Ovary (tissue), 3 donors: ENCODE measurements around the gene CACNG1.
"Not testable (repeated sequence)": the region's sequence is repeated elsewhere in the genome, so short reads cannot be mapped to it uniquely, and the experiment has no call there.

Source experiments
- POLR2A ChIP-seq: fragments of 450-650 bp; IDR thresholded peaks from one replicate; pipeline ENCODE4 v1.6.1; 2017; ENCODE audit warnings: antibody characterized with exemption, mild to moderate bottlenecking, moderate library complexity
- TF ChIP-seq, protein P1 (sequence below), 3 donors: fragments of 450-650 bp in 2 of 3; fragments of 200-600 bp in 1 of 3; IDR thresholded peaks; one replicate each; pipeline versions ENCODE4 v1.5.1 to v1.8.0; 2016 to 2022; ENCODE audit warnings: antibody characterized with exemption in 3 of 3, mild to moderate bottlenecking in 1 of 3
- donor health status: DM: no; HTN: no; CAD: no.

DNA sequence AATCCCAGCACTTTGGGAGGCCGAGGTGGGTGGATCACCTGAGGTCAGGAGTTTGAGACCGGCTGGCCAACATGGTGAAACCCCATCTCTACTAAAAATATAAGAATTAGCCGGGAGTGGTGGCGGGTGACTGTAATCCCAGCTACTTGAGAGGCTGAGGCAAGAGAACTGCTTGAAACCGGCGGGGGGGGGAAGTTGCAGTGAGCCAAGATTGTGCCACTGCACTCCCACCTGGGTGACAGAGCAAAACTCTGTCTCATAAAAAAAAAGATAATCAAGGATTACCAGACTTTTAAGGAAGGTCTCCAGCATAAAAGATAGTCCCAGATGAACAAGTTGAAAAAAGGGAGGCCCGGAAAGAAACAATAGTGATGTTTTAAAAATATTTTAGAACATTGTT, 48.4 kb downstream of the CACNG1 start:
- TF ChIP-seq, protein P1, sequence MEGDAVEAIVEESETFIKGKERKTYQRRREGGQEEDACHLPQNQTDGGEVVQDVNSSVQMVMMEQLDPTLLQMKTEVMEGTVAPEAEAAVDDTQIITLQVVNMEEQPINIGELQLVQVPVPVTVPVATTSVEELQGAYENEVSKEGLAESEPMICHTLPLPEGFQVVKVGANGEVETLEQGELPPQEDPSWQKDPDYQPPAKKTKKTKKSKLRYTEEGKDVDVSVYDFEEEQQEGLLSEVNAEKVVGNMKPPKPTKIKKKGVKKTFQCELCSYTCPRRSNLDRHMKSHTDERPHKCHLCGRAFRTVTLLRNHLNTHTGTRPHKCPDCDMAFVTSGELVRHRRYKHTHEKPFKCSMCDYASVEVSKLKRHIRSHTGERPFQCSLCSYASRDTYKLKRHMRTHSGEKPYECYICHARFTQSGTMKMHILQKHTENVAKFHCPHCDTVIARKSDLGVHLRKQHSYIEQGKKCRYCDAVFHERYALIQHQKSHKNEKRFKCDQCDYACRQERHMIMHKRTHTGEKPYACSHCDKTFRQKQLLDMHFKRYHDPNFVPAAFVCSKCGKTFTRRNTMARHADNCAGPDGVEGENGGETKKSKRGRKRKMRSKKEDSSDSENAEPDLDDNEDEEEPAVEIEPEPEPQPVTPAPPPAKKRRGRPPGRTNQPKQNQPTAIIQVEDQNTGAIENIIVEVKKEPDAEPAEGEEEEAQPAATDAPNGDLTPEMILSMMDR (IDR thresholded peaks at IDR 0.05) = not testable (repeated sequence)
- not testable (repeated sequence) for TF ChIP-seq POLR2A
